Anterior cingulate cortex (tissue), 58 donors: ENCODE results near the gene IGFBP3.

ENCODE experiments used
- DNase-seq, 58 donors: peaks; one replicate each; lab custom pipeline; 2025; lab: John Stamatoyannopoulos, UW

IGFBP3 gene

DNA sequence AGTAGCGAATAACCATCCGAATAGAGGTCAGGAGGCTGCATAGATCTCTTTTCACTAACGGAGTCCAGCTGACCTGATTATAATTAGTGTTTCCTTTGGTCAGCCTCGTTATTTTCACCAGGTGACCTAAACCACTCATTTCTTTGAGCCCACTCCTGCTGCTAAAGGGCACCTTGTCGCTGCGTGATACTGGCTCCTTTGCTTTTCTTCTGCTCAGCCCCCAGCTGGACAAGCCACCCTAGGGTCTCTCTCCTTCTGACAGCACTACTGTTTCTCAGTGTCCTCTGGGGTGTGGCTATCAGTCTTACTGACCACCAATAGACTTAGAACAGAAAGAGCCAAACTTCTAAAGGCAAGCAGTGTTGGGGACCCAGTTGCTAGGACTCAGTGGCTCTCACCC is 2.7 kb upstream of the IGFBP3 start:
- no peak for DNase-seq

DNA sequence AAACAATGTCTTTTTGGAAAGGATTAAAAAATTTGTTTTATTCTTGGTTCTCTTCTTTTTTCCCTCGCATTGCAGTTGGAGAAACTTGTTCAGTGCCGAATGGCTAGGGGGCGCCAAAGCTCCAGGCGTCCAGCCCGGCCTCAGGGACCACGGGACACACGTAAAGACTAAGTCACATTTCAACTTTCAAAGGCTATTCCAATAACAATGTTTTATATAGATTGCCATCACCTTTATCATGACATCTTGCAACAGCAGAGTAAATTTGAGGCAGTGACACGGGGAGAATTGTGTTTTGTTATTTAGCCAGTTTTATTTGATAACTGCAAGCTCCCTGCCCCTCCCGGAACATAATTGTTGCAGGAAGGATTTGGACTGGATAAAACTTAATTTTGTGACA is 2.2 kb upstream of the IGFBP3 start:
- peak in 47 of 58 donors; percentile 8 to 83 (median 45) for DNase-seq

DNA sequence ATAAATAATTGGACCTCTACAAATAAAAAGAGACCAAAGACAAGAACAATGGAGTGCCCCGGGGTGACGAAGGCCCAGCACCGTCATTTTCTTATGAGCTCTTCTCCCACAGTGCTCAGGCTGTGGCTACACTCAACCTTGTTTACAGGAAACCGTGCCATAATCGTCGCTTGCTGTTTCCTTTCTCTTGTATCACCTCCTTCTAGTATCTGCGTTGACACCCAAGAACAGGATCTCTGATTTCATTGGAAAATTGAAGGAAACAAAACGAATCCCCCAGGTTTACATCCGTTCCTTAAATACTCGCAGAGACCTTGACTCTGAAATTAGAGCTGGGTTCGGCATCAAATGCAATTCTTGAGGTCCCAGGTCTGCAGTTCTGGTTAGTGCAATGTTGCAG is 1.7 kb upstream of the IGFBP3 start:
- DNase-seq: peak in 1 of 58 donors; percentile 4

DNA sequence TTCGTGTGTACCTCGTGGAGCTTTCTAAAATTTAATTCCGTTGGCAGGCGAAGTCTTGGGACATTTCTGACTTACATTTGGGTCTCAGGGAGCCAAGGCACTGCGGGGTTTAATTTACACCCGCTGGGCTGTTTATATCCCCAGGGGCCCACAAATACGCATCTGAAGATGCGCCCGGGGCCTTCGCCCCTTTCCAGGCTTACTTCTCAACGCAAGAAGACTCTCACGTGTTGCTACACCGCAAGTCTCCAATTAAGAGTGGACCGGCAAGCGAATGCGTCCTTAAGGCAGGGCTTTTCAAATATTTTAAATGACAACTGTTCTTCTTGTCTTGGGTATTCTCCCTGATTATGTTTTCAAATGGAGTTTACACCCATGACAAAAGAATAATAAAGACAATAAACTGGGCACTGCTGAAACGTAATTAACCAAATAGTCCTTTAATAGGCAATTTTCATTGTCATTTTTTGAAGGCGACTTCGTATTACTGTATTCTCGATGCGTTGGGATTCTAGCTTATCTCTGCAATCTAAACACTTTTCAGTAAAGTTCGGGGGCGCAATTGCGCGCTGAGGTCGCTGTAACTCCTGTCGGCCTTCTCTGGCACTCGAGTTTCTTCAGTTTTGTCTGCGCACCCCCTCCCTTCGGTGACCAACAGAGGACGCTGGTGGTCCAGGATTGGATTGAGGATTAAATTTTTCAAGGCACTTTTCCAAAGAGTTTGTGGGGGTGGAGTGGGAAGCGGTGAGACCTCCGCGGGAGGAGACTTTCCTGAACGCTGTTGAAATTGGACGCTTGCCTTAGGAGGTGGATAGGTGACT is 837 bp upstream of the IGFBP3 start:
- DNase-seq: peak in 30 of 58 donors; percentile 6 to 63 (median 26)

DNA sequence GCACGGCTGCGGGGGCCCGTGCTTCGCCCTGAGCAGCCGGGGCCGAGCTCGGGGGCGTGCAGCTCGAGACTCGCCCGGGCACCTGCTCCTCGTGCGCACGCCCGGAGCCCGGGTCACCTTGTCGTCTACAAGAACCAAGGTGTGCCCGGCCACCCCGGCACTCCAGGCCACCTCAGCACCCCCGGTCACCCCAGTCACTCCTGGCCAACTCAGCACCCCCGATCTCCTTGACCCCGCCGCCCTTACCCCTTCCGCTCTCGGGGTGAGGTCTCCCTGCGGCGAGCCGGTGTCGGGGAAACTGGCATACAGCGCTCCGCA is 268 bp upstream of the IGFBP3 start:
- DNase-seq: no peak

- DNase-seq: no peak
Measured at GRCh38 chr7:45919993-45920459, 1.0 kb downstream of the IGFBP3 start.

GRCh38 chr7:45919231-45919784 is 1.8 kb downstream of the IGFBP3 start:
- no peak for DNase-seq

DNA sequence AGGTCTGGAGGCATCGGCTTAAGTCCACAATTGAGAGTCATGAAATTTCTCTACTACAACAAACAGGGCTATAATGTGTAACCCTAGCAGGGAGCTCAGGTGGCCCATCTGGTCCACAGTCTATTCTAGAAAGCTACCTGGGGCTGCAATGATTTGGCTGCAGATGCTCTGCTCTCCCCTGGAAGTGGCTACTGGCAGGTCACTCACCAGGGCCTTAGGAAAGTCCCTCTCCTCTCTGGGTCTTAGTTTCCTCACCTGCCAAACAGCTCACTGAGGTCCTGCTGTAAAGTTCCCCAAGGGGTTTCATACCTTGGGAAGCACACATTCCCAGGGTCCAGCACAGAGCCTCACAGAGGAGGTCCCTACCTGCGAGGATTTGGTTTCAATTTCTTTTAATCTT is 2.5 kb downstream of the IGFBP3 start:
- no peak for DNase-seq

GRCh38 chr7:45917658-45918057 is 3.4 kb downstream of the IGFBP3 start:
- DNase-seq: peak in 54 of 58 donors; percentile 29 to 86 (median 58)

GRCh38 chr7:45917064-45917463 is 4.0 kb downstream of the IGFBP3 start:
- DNase-seq: no peak

DNA sequence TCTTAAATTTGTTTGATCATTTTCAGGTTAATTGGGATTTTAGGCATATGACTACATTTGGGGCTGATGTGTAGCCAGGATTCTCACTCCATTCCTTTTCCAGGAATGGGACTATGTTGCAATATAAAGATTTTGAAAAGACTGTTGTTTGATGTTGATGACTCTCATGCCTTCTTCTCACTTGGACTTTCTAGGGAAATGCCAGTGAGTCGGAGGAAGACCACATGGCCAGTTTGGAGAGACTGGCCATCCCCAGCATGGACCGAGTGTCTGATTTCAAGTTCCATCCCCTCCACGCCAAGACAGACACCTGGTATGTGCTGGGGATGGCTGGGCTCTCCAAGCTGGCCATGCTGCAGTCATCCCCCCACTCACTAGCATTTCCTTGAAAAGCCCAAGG is 5.5 kb downstream of the IGFBP3 start:
- DNase-seq: no peak

- no peak for DNase-seq
Measured at GRCh38 chr7:45914911-45915310, 6.2 kb downstream of the IGFBP3 start.

DNA sequence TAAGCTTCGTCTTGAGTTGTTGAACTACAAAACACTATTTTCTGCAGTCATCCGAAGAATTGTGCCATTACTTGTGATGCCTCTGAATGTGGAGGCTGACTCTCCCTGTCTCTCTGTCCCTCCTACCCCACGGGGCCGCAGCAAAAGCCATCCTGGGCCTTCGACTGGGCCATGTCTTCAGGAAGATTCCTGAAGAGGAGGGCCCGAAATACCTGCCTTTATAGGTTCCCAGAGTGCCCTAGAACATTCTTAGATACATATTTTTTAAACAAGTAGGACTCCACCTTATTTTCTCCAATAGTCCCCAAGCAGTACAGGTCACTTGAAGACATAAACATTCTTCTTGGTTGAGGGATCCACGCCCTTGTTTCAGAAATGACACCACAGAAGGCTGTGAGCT is 8.1 kb downstream of the IGFBP3 start:
- DNase-seq: no peak

DNA sequence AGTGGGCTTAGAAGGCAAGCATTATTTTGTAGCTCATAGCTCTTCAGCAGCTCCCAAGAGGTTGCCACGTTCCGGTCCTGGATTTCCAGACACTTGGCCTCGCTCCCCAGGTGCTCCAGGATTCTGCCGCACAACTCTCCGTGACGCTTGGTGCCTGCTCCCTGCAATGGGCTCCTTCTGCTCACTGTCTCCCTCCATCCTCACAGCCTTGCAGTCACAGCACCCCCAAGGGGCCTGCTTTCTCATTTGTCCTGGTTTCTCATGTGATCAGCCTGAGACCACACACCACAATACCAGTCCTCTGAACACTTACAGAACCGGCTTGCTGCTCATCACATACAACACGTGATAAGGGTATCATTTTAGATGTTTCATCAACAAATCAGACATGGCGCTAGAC is 9.8 kb downstream of the IGFBP3 start:
- no peak for DNase-seq

GRCh38 chr7:45910855-45911254 is 10.2 kb downstream of the IGFBP3 start:
- no peak for DNase-seq

DNA sequence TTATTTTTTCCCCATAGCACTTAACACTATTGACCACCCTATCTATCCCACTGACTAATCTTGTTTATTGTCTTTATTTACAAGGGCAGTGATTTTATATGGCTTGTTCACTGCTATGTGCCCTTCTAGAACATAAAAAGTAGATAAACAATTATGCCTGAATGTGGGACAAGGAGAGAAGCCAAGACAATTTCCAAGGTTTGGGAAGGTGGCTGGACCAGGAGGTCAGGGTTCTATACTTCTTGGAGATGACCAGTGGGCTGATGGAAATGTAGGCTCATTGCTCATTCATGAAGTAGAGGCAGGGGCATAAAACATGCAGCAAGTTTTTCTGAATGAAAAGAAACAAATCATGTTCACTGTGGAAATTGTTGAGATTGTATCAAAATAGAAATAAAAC is 11.5 kb downstream of the IGFBP3 start:
- DNase-seq: no peak

GRCh38 chr7:45902820-45903219 is 18.3 kb downstream of the IGFBP3 start:
- DNase-seq: no peak

- DNase-seq: no peak
Measured at GRCh38 chr7:45901566-45901965, 19.5 kb downstream of the IGFBP3 start.

DNA sequence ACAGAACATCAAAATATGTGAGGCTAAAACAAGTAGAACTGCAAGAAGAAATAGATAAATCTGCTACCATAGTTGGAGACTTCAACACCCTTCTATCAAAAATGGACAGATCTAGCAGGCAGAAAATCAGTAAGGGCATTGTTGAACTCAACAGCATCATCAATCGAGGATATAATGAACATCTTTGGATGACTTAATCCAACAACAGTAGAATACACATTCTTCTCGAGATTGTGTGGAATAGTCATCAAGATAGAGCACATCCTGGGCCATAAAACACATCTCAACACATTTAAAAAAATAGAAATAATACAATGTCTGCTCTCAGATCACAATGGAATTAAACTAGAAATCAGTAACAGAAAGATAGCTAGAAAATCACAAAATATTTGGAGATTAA is 22.9 kb downstream of the IGFBP3 start:
- no peak for DNase-seq

- DNase-seq: no peak
Measured at GRCh38 chr7:45897042-45897690, 23.9 kb downstream of the IGFBP3 start.

DNA sequence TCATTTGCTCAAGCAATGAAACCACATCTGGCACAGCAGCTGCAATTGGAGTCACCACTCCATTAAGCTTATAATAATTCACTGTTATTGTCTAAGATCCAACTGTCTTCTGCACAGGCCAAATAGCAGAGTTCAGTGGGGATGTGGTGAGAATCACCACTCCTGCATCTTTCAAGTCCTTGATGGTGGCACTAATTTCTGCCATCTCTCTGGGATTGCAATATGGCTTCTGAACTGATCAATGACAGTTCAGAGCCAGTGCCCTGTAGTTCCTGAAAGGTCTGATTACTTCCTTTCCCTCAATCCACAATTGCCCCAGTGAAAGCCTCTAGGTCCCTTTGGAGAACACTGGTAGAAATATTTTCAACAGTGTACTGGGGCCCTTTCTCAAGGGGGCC is 26.4 kb downstream of the IGFBP3 start:
- no peak for DNase-seq
